GM18868 (cell line): ENCODE results near the gene CHST9.
A peak's percentile ranks its signal among the peaks of the same experiment; 100 is the strongest.

ENCODE experiments used
- ATAC-seq: cut with Tn5 transposase; IDR thresholded peaks from one replicate; pipeline ENCODE4 v1.9.1; 2021; ENCODE audit warnings: mild to moderate bottlenecking, moderate library complexity; ENCODE audit not compliant: unreplicated experiment

The CHST9 gene

GRCh38 chr18:26875040-26875654 is 310.0 kb downstream of the CHST9 start:
- no peak for ATAC-seq

- ATAC-seq: no peak
Measured at GRCh38 chr18:26874283-26874682, 310.8 kb downstream of the CHST9 start.

GRCh38 chr18:26869640-26870039 is 315.5 kb downstream of the CHST9 start:
- peak; percentile 80 for ATAC-seq

- no peak for ATAC-seq
Measured at GRCh38 chr18:26868968-26869586, 316.0 kb downstream of the CHST9 start.

- no peak for ATAC-seq
Measured at GRCh38 chr18:26867471-26867870, 317.6 kb downstream of the CHST9 start.

GRCh38 chr18:26865557-26865956 is 319.6 kb downstream of the CHST9 start, which contains the start of gene AQP4:
AQP4 (minus strand) TSS chr18:26865707; CDS start chr18:26865689, 18 bp downstream.
- no peak for ATAC-seq

- peak; percentile 40 for ATAC-seq
Measured at GRCh38 chr18:26864658-26865057, 320.4 kb downstream of the CHST9 start.

- peak; percentile 60 for ATAC-seq
Measured at GRCh38 chr18:26863921-26864497, 321.1 kb downstream of the CHST9 start.

GRCh38 chr18:26863122-26863879 is 321.8 kb downstream of the CHST9 start:
- ATAC-seq: no peak

GRCh38 chr18:26862084-26862483 is 323.0 kb downstream of the CHST9 start:
- no peak for ATAC-seq
